ENCODE results near the gene RNASE13.
"Not testable (repeated sequence)": the region's sequence is repeated elsewhere in the genome, so short reads cannot be mapped to it uniquely, and the experiment has no call there.

Gene RNASE13

DNA sequence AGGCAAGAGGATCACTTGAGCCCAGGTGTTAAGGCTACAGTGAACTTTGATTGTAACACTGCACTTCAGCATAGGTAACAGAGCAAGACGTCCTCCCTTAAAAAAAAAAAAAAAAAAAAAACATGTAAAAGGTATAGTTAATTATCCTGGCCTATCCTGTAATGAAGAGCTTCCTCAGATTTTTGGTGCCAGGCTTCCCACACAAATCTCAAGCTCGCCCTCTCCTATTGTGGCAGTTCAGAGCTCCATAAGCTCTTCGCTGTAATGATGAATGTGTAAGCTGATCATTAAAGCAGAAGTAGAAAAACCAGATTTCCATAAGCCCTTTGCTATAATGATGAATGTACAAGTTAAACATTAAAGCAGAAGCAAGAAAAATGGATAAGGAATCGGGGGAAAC lies 37.5 kb downstream of the RNASE13 start:
- no peak for TF ChIP-seq CTCF (IDR thresholded peaks at IDR 0.05; ENCODE audit: low read depth, low read length)
- no peak for DNase-seq (ENCODE audit: low read depth in 2 of 2)
- H3K4me3 ChIP-seq (replicated peaks in 1 of 2; ENCODE audit: low read depth in 2 of 2, low read length in 2 of 2) = no peak overlapping the region

GRCh38 chr14:20996521-20996920 lies 38.1 kb downstream of the RNASE13 start:
- DNase-seq (ENCODE audit: low read depth in 2 of 2) = no peak
- H3K4me3 ChIP-seq (replicated peaks in 1 of 2; ENCODE audit: low read depth in 2 of 2, low read length in 2 of 2) = no peak overlapping the region
- TF ChIP-seq CTCF (IDR thresholded peaks at IDR 0.05; ENCODE audit: low read depth, low read length) = no peak

- peak; percentile 41 for TF ChIP-seq CTCF (IDR thresholded peaks at IDR 0.05; ENCODE audit: low read depth, low read length)
- DNase-seq (ENCODE audit: low read depth in 2 of 2) = peak; percentile 98 to 99
- H3K4me3 ChIP-seq (replicated peaks in 1 of 2; ENCODE audit: low read depth in 2 of 2, low read length in 2 of 2) = peak within 1 kb of the TSS; percentile 89 to 91
Observed at GRCh38 chr14:20989787-20990600, 44.6 kb downstream of the RNASE13 start, which contains the start of gene METTL17. Gene METTL17 (plus strand): TSS chr14:20989980. CDS start chr14:20990003, 23 bp downstream.

- peak overlapping the region in 1 of 2 donors; percentile 91 for H3K4me3 ChIP-seq (replicated peaks in 1 of 2; ENCODE audit: low read depth in 2 of 2, low read length in 2 of 2)
- DNase-seq (ENCODE audit: low read depth in 2 of 2) = no peak
- TF ChIP-seq CTCF (IDR thresholded peaks at IDR 0.05; ENCODE audit: low read depth, low read length) = no peak
Observed at GRCh38 chr14:20989471-20989786, 45.2 kb downstream of the RNASE13 start.

DNA sequence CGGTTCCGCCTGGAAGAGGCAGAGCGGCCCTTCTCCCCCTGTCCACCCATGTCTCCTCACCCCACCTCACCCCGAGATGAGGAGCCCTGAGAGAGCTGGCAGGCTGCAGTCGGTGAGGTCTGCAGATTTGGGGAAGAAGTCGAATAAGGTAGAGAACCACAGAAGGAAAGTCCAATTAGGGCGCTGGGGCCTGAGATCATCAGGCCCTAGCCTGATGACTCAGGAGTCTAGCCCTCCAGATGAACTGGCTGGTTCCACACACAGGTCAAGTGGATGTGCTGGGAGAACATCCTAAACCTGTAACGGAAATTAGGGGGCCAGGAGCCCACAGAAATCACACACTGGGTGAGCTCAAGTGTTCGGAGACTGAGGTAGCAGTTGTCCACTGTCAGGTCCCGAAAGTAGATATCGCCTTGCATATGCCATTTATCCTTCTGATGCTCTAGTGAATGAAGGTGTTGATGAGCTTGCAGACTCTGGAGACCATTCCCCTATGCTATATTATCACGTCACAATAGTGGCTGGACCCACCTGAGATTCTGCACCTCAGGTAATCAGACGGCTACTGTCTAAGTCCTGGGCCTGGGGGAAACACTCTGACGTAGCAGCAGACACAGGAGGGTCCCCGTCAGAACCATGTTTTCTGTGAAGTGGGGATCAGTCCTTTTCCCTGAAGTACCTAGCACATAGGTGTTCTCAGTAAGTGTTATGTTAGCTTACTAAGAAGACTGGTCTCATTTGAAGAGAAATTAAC lies 45.7 kb downstream of the RNASE13 start:
- no peak for DNase-seq (ENCODE audit: low read depth in 2 of 2)
- no peak for TF ChIP-seq CTCF (IDR thresholded peaks at IDR 0.05; ENCODE audit: low read depth, low read length)
- peak overlapping the region in 1 of 2 donors; percentile 91 for H3K4me3 ChIP-seq (replicated peaks in 1 of 2; ENCODE audit: low read depth in 2 of 2, low read length in 2 of 2)

GRCh38 chr14:20986811-20987210 lies 47.8 kb downstream of the RNASE13 start:
- peak; percentile 92 to 95 for DNase-seq (ENCODE audit: low read depth in 2 of 2)
- H3K4me3 ChIP-seq (replicated peaks in 1 of 2; ENCODE audit: low read depth in 2 of 2, low read length in 2 of 2) = no peak overlapping the region
- TF ChIP-seq CTCF (IDR thresholded peaks at IDR 0.05; ENCODE audit: low read depth, low read length) = no peak

GRCh38 chr14:20985650-20986049 lies 49.0 kb downstream of the RNASE13 start:
- not testable (repeated sequence) for H3K4me3 ChIP-seq (replicated peaks in 1 of 2; ENCODE audit: low read depth in 2 of 2, low read length in 2 of 2); DNase-seq (ENCODE audit: low read depth in 2 of 2)
